ENCODE data around the gene IGSF3.

- TF ChIP-seq, protein P1, sequence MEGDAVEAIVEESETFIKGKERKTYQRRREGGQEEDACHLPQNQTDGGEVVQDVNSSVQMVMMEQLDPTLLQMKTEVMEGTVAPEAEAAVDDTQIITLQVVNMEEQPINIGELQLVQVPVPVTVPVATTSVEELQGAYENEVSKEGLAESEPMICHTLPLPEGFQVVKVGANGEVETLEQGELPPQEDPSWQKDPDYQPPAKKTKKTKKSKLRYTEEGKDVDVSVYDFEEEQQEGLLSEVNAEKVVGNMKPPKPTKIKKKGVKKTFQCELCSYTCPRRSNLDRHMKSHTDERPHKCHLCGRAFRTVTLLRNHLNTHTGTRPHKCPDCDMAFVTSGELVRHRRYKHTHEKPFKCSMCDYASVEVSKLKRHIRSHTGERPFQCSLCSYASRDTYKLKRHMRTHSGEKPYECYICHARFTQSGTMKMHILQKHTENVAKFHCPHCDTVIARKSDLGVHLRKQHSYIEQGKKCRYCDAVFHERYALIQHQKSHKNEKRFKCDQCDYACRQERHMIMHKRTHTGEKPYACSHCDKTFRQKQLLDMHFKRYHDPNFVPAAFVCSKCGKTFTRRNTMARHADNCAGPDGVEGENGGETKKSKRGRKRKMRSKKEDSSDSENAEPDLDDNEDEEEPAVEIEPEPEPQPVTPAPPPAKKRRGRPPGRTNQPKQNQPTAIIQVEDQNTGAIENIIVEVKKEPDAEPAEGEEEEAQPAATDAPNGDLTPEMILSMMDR (IDR thresholded peaks at IDR 0.05 in 4 of 5, conservative IDR thresholded peaks at IDR 0.05 in 1 of 5), result no peak
- no peak for TF ChIP-seq POLR2A (IDR thresholded peaks at IDR 0.05)
Measured at GRCh38 chr1:116572099-116572498, 95.4 kb downstream of the IGSF3 start.

Measured in gastrocnemius medialis (tissue), 4 donors.